OCI-LY1 (cell line): ENCODE results near the gene ST8SIA1.
"Not testable (repeated sequence)": the region's sequence is repeated elsewhere in the genome, so short reads cannot be mapped to it uniquely, and the experiment has no call there.

Experiments
- H2AFZ ChIP-seq: fragments of 200-600 bp; sonication (generic), shearing (Covaris generic); 2 replicates; pipeline ENCODE4 v1.6.0; 2014; ENCODE audit warnings: antibody characterized with exemption, mild to moderate bottlenecking, low read length
- H3F3A ChIP-seq: fragments of 200-600 bp; sonication (generic), shearing (Covaris generic); 2 replicates; pipeline ENCODE4 v1.6.0; 2014; ENCODE audit warnings: mild to moderate bottlenecking, antibody characterized with exemption, low read length, moderate library complexity; ENCODE audit not compliant: insufficient read depth
- H3K27ac ChIP-seq: fragments of 200-600 bp; sonication (generic); 2 replicates; pipeline ENCODE4 v1.5.1; 2014; ENCODE audit warnings: low read length, mixed run types, mild to moderate bottlenecking, low read depth; ENCODE audit not compliant: poor library complexity, severe bottlenecking
- H3K27me3 ChIP-seq: fragments of 200-600 bp; sonication (generic); 2 replicates; pipeline ENCODE4 v1.6.0; 2014; ENCODE audit warnings: antibody characterized with exemption, mild to moderate bottlenecking, low read length, moderate library complexity; ENCODE audit not compliant: insufficient read depth
- H3K36me3 ChIP-seq: fragments of 200-600 bp; sonication (generic); 2 replicates; pipeline ENCODE4 v1.6.1; 2014; ENCODE audit warnings: mild to moderate bottlenecking, antibody characterized with exemption, low read length, moderate library complexity, mixed read lengths; ENCODE audit not compliant: insufficient read depth
- H3K4me1 ChIP-seq: fragments of 200-600 bp; sonication (generic); 2 replicates; pipeline ENCODE4 v1.5.1; 2014; ENCODE audit warnings: mild to moderate bottlenecking, low read length, moderate library complexity; ENCODE audit not compliant: insufficient read depth, severe bottlenecking
- H3K4me2 ChIP-seq: fragments of 200-600 bp; sonication (generic), shearing (Covaris generic); 2 replicates; pipeline ENCODE4 v1.6.1; 2014; ENCODE audit warnings: low read length
- H3K4me3 ChIP-seq: fragments of 200-600 bp; sonication (generic); 2 replicates; pipeline ENCODE4 v1.5.1; 2014; ENCODE audit warnings: low read length, low read depth, mild to moderate bottlenecking, mixed read lengths; ENCODE audit not compliant: poor library complexity, severe bottlenecking
- H3K79me2 ChIP-seq: fragments of 200-600 bp; shearing (Covaris generic); 2 replicates; pipeline ENCODE4 v1.6.1; 2016; ENCODE audit warnings: mixed run types, low read length, mixed read lengths; ENCODE audit not compliant: insufficient read depth
- H3K9ac ChIP-seq: fragments of 200-600 bp; sonication (generic), shearing (Covaris generic); 2 replicates; pipeline ENCODE4 v1.6.1; 2014; ENCODE audit warnings: mild to moderate bottlenecking, low read length, mixed read lengths
- H3K9me2 ChIP-seq: fragments of 200-600 bp; sonication (generic), shearing (Covaris generic); 2 replicates; pipeline ENCODE4 v1.6.1; 2014; ENCODE audit warnings: low read depth, mild to moderate bottlenecking, low read length, mixed read lengths
- H3K9me3 ChIP-seq: fragments of 200-600 bp; shearing (Covaris generic); 2 replicates; pipeline ENCODE4 v1.6.1; 2014; ENCODE audit warnings: low read length, mixed read lengths
- H4K20me1 ChIP-seq: fragments of 200-600 bp; sonication (generic), shearing (Covaris generic); 2 replicates; pipeline ENCODE4 v1.6.0; 2016; ENCODE audit warnings: mild to moderate bottlenecking, low read length; ENCODE audit not compliant: insufficient read depth
- EZH2 ChIP-seq: fragments of 200-600 bp; sonication (generic), shearing (Covaris generic); IDR thresholded peaks from 2 replicates; pipeline ENCODE4 v1.8.0; 2017; ENCODE audit warnings: borderline replicate concordance, mixed run types, mild to moderate bottlenecking, antibody characterized with exemption, low read length, moderate library complexity, mixed read lengths
- TF ChIP-seq, protein P1 (sequence below): fragments of 200-600 bp; sonication (generic), shearing (Covaris generic); IDR thresholded peaks from 2 replicates; pipeline ENCODE4 v1.5.1; 2017; ENCODE audit warnings: mild to moderate bottlenecking, antibody characterized with exemption, low read length, moderate library complexity, mixed read lengths

ST8SIA1 gene, protein sequence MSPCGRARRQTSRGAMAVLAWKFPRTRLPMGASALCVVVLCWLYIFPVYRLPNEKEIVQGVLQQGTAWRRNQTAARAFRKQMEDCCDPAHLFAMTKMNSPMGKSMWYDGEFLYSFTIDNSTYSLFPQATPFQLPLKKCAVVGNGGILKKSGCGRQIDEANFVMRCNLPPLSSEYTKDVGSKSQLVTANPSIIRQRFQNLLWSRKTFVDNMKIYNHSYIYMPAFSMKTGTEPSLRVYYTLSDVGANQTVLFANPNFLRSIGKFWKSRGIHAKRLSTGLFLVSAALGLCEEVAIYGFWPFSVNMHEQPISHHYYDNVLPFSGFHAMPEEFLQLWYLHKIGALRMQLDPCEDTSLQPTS

GRCh38 chr12:22334410-22335100 is at the start of gene ST8SIA1:
ST8SIA1 (minus strand) TSS chr12:22334707; CDS start chr12:22334232, 475 bp downstream.
- Histone ChIP-seq H3K9ac (no peak within 1 kb of the TSS), H3K4me1 (peaks cover 5% of the 10 kb centered on the region), H4K20me1 (no peaks in the 10 kb centered on the region), H3K4me2 (peak within 1 kb of the TSS; percentile 80), H3K4me3 (peak within 1 kb of the TSS; percentile 57), H2AFZ (no peak within 1 kb of the TSS), H3K79me2 (no peaks in the 10 kb centered on the region), H3K9me2 (no peaks in the 10 kb centered on the region), H3K36me3 (no peaks in the 10 kb centered on the region), H3K9me3 (no peaks in the 10 kb centered on the region), H3K27ac (no peak within 1 kb of the TSS), H3K27me3 (no peaks in the 10 kb centered on the region), H3F3A (no peaks in the 10 kb centered on the region)
- TF ChIP-seq EZH2, result no peak
- TF ChIP-seq, protein P1, sequence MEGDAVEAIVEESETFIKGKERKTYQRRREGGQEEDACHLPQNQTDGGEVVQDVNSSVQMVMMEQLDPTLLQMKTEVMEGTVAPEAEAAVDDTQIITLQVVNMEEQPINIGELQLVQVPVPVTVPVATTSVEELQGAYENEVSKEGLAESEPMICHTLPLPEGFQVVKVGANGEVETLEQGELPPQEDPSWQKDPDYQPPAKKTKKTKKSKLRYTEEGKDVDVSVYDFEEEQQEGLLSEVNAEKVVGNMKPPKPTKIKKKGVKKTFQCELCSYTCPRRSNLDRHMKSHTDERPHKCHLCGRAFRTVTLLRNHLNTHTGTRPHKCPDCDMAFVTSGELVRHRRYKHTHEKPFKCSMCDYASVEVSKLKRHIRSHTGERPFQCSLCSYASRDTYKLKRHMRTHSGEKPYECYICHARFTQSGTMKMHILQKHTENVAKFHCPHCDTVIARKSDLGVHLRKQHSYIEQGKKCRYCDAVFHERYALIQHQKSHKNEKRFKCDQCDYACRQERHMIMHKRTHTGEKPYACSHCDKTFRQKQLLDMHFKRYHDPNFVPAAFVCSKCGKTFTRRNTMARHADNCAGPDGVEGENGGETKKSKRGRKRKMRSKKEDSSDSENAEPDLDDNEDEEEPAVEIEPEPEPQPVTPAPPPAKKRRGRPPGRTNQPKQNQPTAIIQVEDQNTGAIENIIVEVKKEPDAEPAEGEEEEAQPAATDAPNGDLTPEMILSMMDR, result no peak

DNA sequence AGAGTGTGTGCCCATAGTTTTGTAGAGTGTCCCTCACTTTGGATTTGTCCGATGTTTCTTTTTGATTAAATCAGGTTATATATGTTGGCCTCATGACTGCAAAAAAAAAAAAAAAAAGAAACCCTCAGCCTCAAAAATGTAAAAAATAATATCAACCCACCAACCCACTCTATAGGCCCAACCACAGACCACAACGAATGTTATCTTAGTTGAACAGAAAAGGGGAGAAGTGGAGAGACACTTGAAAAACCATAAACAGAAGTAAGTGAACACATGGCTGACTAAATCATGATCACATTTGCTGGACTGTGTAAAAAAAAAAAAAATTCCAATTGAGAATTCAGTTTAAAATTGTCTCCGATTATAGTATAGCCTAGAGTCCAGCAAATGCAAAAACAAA is 45.5 kb upstream of the ST8SIA1 start:
- Histone ChIP-seq H3K9ac (no peak overlapping the region), H3K4me1 (no peaks in the 10 kb centered on the region), H3K79me2 (no peaks in the 10 kb centered on the region), H2AFZ (no peak overlapping the region), H3F3A (no peaks in the 10 kb centered on the region), H3K27me3 (no peaks in the 10 kb centered on the region), H3K9me3 (no peaks in the 10 kb centered on the region), H3K27ac (no peak overlapping the region), H4K20me1 (no peaks in the 10 kb centered on the region), H3K4me3 (no peak overlapping the region), H3K9me2 (no peaks in the 10 kb centered on the region), H3K4me2 (no peak overlapping the region), H3K36me3 (no peaks in the 10 kb centered on the region)
- TF ChIP-seq, protein P1, result no peak
- no peak for TF ChIP-seq EZH2

DNA sequence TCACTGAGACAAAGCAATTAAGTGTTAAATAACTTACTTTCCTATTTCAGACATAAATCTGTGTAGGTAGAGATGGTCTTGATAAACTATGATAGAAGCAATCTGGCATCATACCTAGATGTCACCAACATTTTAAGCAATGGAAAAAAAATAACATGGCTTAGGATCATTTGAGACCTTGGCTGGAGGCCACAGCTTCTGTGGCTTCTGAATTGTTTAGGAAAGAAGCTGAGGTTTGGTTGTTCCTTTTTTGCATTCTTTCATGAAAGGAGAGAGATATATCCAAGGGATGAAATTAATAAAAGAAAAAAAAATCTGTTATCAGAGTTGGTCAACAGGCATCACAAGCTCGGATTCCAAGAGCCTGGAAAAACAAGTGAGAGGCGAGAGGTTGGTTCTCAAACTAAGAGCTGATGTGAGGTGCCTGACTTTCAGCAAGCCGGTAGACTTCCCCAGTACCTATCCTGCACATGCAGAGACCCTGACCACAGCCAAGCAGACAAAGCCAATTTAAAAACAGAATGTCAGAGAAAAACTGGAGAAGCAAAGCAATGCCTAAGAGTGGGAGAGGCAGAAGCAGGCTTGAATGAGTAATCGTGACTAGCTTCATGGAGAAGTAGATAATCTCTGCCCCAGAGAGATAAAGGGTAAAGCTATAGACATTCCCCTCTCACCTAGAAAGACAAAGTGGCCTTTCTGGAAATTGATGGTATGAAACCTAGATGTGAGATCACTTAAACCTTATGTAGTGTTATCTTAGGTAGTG is 43.4 kb upstream of the ST8SIA1 start:
- no peaks in the 10 kb centered on the region for H3K9me2 ChIP-seq

GRCh38 chr12:22376596-22377150 is 42.2 kb upstream of the ST8SIA1 start:
- H3K9me3 ChIP-seq, H3K79me2 ChIP-seq, H3K27ac ChIP-seq, H3K4me2 ChIP-seq, H2AFZ ChIP-seq, H3F3A ChIP-seq, H4K20me1 ChIP-seq, H3K9me2 ChIP-seq, H3K4me3 ChIP-seq, H3K27me3 ChIP-seq, H3K4me1 ChIP-seq, H3K36me3 ChIP-seq, H3K9ac ChIP-seq: not testable (repeated sequence)

More for the DNA sequence above, 43.4 kb upstream of the ST8SIA1 start:
- Histone ChIP-seq H3K9me3 (no peaks in the 10 kb centered on the region), H3K36me3 (no peaks in the 10 kb centered on the region), H3K9ac (no peak overlapping the region), H4K20me1 (no peaks in the 10 kb centered on the region), H3K4me1 (no peaks in the 10 kb centered on the region), H3K4me3 (no peak overlapping the region), H3K27ac (no peak overlapping the region), H3K27me3 (no peaks in the 10 kb centered on the region), H2AFZ (no peak overlapping the region), H3K4me2 (no peak overlapping the region), H3K79me2 (no peaks in the 10 kb centered on the region), H3F3A (no peaks in the 10 kb centered on the region)
- TF ChIP-seq, protein P1, result no peak
- no peak for TF ChIP-seq EZH2
